DMS153 treated with DMSO at 0.1 percent for 48 hours (cell line): ENCODE measurements around the gene AGBL4.

ENCODE experiments used
- DNase-seq: peaks from one replicate; lab custom pipeline; 2025; ENCODE audit not compliant: unreplicated experiment; lab: John Stamatoyannopoulos, UW

AGBL4 gene

DNA sequence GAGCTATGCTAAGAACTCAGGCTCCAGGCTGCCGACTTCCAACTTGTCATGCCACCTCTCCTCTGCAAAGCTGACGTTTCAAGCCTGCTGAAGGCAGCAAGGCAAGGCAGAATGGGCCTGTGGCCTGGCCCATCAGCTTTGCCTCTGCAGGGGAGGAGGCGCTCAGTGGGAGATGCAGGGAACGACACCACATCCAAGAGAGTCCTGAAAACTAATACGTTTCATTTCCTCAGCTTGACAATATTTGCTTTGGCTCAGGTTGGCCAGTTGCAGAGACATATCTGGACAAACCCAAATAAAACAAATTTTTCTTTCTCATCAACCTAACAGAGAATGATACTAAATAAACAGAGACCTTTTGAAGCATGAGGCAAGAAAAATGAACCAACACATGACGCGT, 1282.4 kb downstream of the AGBL4 start:
- DNase-seq = no peak

DNA sequence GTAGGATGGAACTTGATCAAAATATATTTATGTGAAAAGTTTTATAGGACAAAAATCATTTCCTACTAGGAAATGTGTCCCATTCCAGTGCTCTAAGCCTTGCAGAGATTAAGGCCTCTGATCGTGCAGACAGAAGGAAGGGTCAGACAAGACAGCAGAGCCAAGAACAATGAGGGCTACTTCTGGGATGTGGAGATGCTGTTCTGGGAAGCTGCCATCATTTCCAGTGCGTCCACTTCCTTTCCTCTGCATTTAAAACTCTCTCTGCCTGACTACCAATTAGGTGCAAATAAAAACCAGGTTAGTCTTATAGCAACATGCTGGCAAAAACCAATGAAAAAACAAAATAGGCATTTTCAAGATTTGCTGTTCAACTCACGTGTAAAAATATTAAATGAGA, 1283.1 kb downstream of the AGBL4 start:
- DNase-seq = no peak

- DNase-seq = no peak
These were observed 1284.7 kb downstream of the AGBL4 start for GRCh38 chr1:48739091-48739490.

DNA sequence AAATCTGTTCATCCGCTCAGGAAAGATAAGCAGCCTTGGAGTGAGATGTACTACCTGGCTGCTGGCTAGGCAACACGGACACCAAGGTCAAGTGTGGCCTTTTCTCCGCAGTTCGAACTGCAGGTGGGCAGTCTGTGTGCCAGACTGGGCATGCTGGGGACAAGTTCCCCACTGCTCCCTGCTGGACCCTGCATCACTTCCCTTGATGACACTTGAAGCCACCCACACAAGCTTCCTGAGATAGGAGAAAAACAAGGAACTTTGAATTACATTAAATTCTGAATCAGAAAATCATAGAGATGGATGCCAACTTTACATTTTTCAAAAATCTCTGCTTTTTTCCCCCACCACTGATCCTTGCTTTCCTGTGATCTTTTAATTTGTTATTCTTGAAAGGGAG, 1285.4 kb downstream of the AGBL4 start:
- no peak for DNase-seq

DNA sequence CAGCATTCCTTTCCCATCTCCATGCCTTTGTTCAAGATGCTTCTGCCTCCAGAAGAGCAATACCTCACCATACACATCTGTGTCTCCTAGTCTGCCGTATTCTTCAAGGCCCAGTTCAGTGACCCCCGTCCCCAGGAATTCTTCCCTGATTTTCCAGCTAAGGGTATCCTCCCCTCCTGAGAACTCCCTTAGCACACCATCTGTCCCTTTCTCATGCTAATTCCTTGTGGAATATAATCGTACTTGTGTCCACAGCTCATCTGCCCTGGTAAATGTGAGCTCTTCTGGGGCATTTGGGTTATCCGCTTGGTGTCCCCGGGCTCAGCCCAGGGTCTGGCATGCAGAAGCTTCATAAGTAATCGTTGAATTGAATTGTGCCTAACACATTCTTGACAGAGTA, 1288.0 kb downstream of the AGBL4 start:
- DNase-seq = no peak

GRCh38 chr1:48730164-48730910, 1293.4 kb downstream of the AGBL4 start:
- DNase-seq = no peak

DNA sequence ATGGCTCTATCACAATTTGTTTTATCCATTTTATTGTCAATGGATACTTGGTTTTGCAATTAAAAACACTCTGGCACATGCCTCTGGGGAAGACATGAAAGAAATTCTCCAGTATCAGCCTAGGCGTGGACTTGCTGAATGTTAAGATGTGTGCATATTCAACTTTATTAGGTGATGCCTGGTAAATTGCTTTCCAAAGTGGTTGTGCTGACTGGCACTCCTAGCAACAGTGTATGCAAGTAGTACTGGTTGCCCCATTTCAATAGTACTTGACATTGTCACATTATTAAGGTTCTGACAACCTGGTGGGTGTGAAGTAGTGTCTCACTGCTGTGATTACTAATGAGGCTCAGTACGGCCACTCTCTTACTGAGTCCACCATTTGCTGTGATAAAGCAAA, 1295.2 kb downstream of the AGBL4 start:
- DNase-seq = no peak

GRCh38 chr1:48726557-48727215, 1297.1 kb downstream of the AGBL4 start:
- no peak for DNase-seq

DNA sequence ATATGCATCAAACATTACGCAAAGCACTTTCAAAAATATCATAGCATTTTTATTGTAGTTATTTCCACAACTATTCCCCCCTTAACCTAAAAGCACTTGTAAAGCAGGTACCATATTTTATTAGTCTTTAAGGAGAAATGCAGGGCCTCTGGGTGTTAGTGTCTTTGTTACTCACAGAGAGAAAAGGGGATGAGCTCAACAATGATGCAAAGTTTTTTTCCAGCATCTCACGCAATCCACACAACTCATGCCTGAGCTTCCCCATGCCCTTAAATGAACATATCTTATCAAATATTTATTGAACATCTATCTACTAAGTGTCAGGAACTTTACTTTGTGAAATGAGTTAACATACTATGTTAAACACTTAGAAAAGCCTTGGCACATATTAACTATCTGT, 1297.6 kb downstream of the AGBL4 start:
- DNase-seq = no peak

DNA sequence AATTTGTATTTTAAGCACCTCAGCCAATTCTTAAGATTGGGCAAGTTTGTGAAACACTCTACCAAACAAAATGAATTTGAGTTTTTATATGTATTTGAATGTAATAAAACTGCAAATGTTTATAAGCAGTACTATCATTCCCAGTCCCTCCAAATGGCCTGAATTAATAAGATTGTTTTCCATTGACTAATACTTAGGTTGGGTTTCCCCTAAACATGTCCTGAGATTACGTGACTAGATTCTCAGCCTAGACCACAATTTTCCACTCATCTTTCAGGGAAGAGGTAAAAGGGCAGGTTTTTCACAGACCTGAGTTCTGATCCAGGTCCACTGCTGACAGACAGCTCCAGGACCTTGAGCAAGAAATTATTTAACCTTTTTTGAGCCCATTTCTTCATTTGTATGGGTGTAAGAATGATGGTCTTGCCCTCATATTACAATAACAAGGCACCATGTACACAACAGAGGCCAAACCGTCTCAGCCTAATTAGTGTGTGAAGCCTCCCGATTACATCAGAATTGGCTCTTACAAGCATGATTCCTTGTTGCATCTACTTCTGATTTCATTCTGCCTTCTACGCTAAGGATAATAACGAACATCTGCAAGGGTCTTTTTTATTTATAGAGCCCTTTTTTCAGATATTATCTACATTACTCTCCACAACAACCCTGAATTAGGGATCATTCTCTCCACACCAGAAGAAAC, 1298.3 kb downstream of the AGBL4 start:
- no peak for DNase-seq

DNA sequence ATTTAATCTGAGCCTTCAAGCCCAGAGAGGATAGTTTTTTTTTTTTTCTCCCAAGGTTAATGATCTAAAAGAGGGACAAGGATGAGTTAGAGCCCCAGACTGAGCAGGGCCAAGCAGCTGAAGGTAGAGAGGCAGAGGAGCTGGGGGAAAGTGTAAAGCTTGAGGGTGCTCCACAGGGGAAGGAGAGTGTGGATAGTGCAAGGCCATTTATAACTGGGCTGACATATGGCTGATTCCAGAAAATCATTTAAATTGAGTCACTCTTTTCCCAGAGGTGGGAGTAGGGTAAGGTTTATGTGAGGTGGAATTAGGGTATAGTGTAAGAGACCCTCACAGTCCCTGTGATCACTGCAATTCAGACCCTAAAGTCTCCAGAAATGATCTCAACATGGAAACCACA, 1302.8 kb downstream of the AGBL4 start:
- no peak for DNase-seq

DNA sequence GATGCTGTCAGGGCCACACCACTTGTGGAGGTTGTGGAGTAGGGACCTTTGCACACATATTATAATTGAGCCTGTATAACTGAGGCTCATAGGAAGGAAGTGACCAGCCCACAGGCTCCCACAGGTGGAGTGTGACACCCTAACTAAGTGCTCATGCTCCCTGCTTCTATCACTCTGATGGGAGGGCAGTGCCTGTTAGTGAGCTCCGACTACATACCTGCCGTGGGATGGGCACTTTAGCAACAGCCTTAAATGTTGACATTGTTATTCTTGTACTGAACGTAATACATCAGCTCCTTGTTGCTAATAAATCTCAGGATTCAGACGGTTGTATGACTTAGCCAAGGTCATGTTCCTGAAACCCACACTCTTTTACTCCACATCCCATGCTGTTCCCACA, 1305.0 kb downstream of the AGBL4 start:
- no peak for DNase-seq

DNA sequence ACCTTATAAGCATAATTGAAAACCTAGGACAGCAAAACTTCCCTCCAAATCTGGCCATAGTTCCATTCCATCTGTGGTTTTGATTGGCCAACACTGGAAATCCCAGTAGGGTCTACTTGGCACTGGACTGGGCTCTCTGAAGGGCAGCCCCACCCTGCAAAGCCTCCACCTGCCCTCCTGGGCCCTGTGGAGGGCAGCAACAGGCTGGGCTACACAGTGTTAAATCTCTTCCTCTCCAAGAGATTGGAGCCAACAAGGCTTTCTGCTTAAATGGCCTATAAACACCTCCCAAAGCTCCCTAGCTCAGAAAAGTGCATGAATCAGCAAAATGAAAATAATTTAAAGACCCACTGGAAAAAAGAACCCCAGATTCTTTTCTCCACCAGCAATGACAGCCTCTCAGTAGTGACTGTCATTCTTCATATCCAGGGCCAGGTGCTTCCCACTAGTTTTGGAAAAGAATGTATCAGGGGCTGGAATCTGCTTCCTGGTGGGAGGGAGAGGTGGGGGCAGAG, 1305.6 kb downstream of the AGBL4 start:
- DNase-seq = no peak

DNA sequence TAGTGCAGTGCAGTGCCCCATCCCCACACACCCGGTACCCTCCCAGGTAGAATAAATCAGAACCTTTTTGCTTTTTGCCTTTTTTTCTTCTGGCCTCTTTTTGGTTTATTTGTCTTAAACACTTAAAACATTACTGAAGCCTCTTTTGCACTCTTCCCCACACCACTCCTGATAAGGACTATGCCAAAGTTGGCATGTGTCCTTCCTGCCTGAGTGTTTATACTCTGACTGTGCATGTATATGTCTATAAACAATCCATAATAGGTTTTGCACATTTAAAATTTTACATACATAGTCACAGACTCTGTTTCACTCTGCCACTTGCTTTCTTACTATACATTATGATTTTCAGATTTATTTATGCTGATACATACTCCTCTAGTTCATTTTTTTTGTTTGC, 1306.7 kb downstream of the AGBL4 start:
- DNase-seq = no peak

GRCh38 chr1:48715921-48716320, 1307.8 kb downstream of the AGBL4 start:
- DNase-seq = no peak

DNA sequence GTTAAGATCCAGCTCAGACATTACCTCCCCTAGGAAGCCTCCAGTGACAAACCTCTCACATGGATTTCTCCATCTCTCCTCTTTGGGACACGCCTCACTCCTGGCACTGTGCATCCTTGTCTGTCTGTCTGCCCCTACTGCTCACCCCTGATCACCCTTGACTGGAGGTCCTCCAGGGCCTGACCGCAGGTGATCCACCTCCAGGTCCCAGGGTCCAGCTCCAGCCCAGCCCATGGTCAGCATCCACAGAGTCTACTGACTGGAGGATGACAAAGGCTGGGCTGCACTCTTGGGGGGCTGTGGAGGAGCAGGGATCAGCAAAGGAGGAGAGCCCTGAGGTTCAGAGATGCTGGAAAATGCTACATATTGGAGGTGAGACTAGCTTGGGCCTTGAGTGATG, 1312.8 kb downstream of the AGBL4 start:
- no peak for DNase-seq

DNA sequence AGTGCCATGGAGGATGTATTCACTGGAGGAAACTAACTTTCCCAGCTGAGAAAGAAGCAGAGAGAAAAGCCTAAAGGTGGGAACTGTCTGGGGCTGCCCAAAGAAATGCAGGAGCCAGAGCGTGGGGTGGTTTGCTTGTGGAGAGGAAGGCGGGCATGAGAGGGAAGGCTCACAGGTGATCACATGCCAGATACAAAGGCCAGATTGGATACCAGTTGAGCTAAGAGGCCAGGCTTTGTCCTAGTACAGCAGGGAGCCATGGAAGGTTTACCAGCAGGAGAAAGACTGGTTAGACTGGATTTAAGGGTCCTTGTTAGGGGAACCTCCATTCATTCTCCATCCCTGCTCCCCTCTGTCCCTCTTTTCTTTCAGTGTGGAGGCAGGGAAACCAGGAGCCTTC, 1313.4 kb downstream of the AGBL4 start:
- no peak for DNase-seq

GRCh38 chr1:48704736-48705135, 1319.0 kb downstream of the AGBL4 start:
- DNase-seq = no peak

DNA sequence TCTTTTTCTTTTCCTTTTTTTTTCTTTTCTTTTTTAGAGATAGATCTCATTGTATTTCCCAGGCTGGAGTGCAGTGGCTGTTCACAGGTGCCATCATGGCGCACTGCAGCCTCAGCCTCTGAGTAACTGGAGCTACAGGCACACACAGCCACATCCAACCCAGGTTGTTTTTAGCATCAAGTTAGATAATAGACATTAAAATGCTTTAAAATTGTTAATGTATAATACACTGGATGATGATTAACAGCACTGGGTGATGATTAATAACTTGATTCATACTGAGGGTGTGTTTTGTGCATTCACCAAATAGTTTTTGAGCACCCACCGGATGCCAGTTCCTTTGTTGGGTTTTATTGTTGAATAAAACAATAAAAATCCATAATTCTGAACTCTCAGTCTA, 1322.3 kb downstream of the AGBL4 start:
- no peak for DNase-seq

DNA sequence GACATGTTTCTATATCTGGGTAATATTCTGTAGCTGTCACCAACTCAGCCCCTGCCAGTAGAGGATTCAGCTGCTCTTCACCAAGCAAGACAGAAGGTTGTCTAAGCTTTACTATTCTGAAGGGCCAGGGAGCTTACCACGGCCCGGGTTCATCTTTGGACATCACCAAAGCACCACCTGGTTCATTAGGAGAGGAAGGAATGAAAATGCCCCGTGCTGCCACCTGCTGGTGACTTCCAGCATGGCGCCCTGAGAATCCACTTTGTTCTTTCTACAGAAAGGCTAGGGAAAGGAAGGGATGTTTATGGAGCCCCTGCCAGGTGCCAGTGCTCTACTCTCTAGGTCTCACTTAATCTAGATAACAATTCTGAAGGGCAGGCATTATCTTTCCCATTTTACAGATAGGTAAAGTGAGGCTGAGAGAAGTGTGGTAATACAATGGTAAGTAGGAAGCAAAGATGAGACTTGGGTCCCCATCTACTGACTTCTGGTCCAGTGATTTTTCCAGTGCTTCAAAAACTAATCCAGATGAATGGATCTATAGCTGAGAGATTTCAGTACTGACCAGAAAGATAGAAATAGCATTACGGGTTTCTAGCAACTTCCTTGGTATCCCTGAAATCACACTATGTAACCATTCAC, 1326.6 kb downstream of the AGBL4 start:
- DNase-seq = peak; percentile 51

- DNase-seq = no peak
These were observed 1328.6 kb downstream of the AGBL4 start for GRCh38 chr1:48695161-48695560.
